Measurements from ENCODE around the gene SERINC2.
"Not testable (repeated sequence)": the region's sequence is repeated elsewhere in the genome, so short reads cannot be mapped to it uniquely, and the experiment has no call there.

The SERINC2 gene

DNA sequence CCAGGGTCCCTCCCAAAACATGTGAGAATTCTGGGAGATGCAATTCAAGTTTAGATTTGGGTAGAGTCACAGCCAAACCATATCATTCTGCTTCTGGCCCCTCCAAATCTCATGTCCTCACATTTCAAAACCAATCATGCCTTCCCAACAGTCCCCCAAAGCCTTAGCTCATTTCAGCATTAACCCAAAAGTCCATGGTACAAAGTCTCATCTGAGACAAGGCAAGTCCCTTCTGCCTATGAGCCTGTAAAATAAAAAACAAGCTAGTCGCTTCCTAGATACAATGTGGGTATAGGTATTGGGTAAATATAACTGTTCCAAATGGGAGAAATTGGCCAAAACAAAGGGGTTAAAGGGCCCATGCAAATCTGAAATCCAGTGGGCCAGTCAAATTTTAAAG, 59.7 kb downstream of the SERINC2 start:
- DNase-seq = not testable (repeated sequence)

DNA sequence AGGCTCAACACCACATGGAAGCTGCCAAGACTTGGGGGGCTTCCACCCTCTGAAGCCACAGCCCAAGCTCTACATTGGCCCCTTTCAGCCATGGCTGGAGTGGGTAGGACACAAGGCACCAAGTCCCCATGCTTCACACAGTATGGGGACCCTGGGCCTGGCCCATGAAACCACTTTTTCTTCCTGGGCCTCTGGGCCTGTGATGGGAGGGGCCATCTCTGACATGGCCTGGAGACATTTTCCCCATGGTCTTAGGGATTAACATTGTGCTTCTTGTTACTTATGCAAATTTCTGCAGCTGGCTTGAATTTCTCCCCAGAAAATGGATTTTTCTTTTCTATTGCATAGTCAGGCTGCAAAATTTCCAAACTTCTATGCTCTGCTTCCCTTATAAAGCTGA, 60.5 kb downstream of the SERINC2 start:
- not testable (repeated sequence) for DNase-seq

DNA sequence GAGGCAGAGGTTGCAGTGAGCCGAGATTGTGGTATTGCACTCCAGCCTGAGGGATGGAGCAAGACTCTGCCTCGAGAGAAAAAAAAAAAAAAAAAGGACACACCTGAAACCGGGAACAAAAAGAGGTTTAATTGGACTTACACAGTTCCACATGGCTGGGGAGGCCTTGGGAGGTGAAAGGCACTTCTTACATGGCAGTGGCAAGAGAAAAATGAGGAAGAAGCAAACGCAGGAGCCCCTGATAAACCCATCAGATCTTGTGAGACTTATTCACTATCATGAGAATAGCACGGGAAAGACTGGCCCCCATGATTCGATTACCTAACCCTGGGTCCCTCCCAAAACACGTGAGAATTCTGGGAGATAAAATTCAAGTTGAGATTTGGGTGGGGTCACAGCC, 61.6 kb downstream of the SERINC2 start:
- not testable (repeated sequence) for DNase-seq

DNA sequence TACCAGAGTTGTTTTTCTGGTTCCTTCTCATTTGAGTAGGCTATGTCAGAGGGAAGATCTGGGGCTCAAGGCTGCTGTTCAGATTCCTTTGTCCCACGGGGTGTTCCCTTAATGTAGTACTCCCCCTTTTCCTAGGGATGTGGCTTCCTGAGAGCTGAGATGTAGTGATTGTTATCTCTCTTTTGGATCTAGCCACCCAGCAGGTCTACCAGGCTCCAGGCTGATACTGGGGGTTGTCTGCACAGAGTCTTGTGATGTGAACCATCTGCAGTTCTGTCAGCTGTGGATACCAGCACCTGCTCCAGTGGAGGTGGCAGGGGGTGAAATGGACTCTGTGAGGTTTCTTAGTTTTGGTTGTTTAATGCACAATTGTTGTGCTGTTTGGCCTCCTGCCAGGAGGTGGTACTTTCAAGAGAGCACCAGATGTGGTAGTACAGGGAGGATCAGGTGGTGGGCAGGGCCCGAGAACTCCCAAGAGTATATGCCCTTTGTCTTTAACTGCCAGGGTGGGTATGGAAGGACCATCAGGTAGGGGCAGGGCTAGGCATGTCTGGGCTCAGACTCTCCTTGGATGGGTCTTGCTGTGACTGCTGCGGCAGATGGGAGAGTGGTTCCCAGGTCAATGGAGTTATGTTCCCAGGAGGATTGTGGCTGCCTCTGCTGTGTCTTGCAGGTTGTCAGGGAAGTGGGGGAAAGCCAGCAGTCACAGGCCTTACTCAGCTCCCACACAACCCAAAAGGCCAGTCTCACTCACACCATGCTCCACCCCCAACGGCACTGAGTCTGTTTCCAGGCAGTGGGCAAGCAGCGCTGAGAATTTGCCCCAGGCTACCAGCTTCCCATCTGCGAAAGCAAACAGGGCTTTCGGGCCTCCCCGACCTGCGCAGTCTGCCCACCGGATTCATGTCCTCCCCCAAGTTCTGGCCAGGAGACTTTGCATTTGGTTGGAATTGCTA, 64.2 kb downstream of the SERINC2 start:
- no peak for DNase-seq

DNA sequence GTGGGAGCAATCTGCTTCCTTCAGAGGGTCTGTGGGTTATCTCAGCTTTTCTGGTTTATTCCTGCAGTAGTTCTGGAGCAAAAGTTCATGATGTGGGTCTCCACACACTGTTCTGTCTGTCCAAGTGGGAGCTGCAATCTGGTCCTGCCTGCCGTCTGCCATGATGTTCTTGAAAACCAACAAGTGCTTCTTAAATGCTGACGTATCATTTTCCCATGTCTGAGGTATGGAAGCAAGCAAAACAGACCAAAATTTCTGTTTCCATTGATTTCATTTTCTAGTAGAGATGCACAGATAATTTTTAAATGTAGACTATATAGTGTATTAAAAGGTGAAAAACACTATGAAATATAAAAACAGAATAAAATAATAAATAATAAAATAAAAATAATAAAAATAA, 65.2 kb downstream of the SERINC2 start:
- DNase-seq = no peak

DNA sequence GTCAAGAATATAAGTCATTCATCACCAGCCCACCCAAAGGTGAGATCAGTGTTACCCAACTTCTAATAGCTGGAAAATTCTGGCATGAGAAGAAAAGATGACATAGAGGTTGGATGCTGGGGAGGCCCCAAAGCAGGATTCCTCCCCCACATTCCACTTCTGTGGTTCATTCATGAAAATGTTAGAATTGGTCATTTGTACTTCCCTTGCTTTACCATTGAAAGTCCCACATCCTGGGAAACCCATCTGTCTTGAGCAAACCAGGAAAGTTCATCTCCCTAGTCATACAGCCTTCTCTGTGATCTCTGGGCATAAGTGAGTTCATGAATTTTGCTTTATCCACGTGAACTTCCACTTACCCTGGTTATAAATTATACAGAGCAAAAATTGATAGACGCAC, 66.8 kb downstream of the SERINC2 start:
- no peak for DNase-seq

DNA sequence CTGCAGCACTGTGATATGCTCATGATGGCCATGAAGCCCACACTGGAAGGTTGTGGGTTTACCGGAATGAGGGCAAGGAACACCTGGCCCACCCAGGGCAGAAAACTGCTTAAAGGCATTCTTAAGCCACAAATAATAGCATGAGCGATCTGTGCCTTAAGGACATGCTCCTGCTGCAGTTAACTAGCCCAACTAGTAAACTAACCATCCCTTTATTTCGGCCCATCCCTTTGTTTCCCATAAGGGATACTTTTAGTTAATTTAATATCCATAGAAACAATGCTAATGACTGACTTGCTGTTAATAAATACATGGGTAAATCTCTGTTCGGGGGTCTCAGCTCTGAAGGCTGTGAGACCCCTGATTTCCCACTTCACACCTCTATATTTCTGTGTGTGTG, 67.4 kb downstream of the SERINC2 start:
- DNase-seq = not testable (repeated sequence)

DNA sequence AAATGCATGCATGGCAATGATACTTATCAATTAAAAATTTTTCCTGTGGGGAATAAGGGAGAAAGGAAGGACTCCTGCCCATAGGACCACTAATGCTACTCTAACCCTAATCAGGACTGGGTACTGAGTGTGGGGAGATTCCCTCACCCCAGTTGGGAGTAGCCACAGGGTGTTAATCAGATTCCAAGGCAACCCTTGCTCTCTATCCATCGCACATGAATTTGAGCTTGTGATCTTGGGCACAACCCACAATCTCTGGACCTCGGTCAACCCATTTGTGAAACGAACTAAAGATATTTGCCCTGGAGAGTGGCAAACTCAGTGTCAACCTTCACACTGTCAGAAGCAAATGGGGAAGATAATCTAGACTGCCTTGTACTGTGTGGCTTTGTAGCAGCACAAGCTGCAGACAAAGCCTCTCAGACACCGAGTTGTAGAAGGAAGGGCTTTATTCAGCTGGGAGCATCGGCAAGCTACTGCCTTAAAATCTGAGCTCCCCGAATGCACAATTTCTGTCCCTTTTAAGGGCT, 69.5 kb downstream of the SERINC2 start:
- DNase-seq = no peak

DNA sequence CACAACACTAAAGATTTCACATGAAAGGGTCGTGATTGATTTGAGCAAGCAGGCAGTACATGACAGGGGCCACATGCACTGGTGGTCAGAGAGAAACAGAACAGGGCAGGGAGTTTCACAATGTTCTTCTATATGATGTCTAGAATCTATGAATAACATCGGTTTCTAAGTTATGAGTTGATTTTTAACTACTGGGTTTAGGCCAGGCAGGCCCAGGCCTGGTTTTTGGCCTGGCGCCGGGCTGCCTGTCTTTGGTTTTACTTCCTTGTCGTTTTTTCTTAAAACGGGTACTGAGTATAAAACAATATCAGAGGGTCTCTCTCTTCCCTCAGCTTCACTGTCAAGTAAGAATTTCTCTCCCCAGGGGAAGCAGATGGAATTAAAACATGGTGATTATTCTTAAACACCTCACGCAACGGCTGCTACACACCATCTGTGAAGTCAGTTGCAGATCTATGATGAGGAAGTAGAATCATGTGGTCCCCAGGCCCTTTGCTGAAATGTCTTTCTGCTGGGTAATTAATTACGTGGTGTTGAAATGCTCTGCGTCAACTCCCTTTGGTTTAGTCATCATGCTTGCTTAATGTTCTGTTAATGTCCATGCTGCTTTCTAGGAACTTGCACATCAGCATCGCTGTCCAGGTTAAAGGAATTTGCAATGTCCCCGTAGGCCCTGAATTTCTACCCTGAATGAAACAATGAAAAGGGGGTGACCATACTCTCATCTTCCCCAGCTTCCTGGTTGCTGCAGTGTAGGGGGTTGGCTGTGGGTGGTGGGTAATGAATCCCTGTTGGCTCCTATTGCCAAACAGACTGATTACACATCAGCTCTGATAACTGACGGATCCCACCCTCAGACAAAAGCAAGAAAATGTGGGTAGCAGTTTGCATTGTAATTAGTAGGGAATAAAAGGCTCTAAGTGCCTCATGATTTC, 70.3 kb downstream of the SERINC2 start:
- DNase-seq = no peak

Measured in activated CD4-positive, alpha-beta T cell treated with anti-CD3 and anti-CD28 coated beads, Interleukin-2, Interleukin-6, amounts not matched to agents 100 ng/mL and 50 ng/mL, durations not matched to agents 16 hours and 8 hours (primary cell).